GM18498 (cell line): ENCODE results near the gene CAB39L.

Experiments used
- ATAC-seq: cut with Tn5 transposase; IDR thresholded peaks from one replicate; pipeline ENCODE4 v1.9.1; 2021; ENCODE audit warnings: mild to moderate bottlenecking, moderate library complexity; ENCODE audit not compliant: unreplicated experiment

Gene CAB39L

DNA sequence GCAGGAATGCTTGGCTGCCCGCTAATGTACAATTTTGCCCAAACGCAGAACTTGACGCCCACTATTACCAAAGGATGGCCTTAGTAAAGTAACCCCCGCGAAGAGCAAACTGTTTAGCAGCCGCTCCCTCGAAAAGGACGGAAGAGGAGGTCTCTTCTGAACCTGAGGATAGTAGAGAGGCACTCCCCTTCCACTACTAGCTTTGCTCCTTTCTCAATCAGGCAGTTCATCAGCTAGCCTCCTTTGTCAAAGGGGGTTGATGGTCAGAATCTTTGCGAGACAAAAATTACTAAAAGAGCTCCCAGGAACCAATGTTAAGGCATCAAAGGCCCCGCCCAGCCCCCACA is 534 bp downstream of the CAB39L start:
- no peak for ATAC-seq

DNA sequence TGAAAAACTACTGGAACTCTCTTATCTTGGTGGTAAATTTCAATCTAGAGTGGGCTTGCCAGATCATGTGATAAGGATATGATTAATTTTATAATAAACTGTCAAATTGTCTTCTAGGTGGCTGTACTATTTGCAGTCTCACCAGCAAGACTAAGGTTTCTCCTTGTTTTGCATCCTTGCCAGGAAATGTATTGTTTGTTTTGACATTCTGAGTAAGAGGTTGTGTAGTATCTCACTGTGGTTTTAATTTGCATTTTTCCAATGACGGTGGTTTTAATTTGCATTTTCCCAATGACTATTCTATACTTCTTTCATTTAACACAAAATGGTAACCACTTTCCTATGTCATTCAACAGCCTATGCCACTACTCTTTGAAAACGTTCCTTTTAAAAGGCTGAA is 2.0 kb downstream of the CAB39L start:
- ATAC-seq = no peak

DNA sequence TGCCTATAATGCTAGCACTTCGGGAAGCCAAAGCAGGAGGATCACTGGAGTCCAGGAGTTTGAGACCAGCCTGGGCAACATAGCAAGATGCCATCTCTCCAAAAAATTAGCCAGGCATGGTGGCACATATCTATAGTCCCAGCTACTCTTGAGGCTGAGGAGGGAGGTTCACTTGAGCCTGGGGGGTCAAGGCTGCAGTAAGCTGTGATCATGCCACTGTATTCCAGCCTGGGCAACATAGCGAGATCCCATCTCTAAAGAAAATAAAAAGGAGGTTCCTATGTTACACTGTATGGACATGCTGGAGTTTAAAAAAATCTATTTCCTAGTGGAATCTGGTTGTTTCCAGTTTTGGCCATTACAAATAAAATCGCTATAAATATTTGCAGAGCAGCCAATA is 2.6 kb downstream of the CAB39L start:
- no peak for ATAC-seq

DNA sequence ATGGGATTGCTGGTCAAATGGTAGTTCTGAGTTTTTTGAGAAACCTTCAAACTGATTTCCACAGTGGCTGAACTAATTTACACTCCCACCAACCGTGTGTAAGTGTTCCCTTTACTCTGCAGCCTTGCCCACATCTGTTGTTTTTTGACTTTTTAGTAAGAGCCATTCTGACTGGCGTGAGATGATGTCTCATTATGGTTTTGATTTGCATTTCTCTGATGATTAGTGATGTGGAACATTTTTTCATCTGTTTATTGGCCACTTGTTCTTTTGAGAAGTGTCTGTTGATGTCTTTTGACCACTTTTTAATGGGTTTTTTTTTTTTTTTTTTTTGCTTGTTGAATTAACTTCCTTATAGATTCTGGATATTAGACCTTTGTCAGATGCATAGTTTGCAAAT is 4.3 kb downstream of the CAB39L start:
- no peak for ATAC-seq

DNA sequence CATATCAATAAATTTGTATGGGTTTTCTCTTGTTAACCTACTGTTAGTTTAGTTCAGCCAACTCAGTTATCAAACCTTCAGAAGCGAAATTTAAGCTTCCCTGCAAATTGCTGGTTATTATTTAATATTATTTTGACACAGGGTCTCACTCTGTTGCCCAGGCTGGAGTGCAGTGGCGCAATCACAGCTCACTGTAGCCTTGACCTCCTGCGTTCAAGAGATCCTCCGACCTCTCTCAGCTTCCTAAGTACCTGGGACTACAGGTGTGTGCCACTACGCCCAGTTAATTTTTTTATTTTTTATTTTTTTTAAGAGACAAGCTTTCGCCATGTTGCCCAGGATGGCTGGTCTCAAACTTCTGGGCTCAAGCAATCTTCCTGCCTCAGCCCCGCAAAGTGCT is 6.2 kb downstream of the CAB39L start:
- ATAC-seq = no peak

DNA sequence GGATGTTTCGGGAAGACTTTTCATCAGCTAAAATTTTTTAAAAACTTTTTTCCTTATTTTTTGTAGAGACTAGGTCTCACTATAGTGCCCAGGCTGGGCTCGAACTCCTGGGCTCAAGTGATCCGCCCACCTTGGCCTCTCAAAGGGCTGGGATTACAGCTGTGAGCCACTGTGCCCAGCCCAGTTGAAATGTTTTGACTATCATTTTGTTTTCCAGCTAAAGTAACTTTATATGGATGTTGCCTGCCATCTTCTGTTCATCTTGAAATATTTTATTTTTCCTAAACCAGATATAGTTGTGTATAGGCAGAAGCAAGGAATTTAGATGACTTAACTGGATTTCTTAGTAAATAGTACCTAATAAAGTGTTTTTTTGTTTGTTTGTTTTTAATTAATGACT is 7.0 kb downstream of the CAB39L start:
- ATAC-seq = no peak

DNA sequence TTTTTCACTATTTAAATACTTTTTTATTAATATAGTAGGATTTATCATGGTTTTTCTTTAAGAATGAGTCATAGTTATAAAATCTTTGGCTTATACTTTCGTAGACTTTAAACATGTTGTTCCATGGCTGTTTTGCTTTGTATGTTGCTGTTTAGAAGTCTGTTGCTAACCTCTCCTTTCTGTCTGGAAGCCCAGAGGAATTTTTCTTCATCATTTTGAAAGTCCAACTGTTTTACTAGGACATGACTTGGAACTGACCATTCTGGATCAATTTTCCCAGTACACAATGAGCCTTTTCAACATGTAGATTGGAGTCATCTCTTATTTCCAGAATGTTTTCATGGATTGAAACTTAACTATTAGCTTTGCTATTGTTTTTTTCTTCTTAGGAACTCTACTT is 7.9 kb downstream of the CAB39L start:
- ATAC-seq = no peak

DNA sequence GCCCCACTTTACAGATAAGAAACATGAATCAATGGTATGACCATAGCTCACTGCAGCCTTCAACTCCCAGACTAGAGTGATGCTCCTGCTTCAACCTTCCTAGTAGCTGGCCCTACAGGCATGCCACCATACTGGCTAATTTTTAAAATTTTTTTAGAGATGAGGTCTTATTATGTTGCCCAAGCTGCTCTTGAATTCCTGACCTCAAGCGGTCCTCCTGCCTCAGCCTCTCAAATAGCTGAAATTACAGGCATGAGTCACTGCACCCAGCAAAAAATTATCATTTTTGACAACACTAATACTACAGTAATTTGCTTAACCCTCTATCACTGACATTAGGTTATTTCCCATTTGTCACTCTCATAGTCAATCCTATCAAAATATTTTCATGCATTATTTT is 14.7 kb downstream of the CAB39L start:
- ATAC-seq = no peak

DNA sequence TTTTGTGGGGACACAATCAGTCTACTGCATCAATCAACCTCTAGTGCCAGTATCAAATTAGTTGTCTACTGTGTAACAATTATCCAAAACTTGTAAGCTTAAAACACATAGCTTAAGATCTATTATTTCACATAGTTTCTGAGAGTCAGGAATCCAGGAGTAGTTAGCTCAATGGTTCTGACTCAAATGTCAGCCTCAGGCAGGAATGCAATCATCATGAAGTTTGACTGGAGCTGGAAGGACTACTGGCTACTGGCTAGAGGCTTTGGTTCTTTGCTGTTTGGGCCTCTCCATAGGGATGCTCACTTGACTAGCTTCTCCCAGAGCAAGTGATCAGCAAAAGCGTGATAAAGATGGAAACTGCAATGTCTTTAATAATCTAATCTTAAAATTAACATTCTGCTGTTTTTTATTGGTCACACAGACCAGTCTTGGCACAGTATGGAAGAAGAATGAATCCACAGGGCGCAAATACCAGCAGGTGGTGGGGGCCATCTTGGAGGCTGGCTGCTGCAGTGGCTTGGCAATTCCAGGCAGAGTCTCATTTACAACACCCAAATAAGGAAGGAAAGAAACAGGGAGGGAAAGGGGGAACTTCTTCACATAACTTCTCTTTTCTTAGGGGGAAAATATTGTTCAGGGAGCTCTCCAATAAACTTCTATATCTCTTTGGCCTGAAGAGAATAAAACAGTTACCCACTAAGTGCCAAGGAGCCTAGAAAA is 15.7 kb downstream of the CAB39L start:
- no peak for ATAC-seq

DNA sequence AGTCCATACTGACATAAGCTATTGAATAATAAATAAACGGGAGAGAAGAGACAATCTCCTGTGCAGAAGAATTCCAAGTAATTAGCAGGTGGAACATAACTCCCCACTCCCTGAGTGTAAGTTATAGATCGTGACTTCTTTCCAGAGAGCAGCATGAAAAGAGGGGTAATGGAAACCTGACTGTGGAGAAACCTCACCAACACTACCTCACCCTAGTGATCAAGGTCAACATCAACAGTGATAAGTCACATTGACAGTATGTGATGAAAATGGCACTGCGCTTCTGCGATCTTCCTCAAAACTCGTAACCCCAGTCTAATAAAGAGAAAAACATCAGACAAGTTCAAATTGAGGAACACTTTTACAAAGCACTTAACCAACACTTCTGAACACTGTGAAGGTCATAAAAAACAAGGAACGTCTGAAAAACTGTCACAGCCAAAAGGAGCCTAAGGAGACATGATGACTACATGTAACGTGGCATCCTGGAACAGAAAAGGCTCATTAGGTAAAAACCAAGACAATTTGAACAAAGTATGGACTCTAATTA is 19.8 kb downstream of the CAB39L start:
- ATAC-seq = no peak

DNA sequence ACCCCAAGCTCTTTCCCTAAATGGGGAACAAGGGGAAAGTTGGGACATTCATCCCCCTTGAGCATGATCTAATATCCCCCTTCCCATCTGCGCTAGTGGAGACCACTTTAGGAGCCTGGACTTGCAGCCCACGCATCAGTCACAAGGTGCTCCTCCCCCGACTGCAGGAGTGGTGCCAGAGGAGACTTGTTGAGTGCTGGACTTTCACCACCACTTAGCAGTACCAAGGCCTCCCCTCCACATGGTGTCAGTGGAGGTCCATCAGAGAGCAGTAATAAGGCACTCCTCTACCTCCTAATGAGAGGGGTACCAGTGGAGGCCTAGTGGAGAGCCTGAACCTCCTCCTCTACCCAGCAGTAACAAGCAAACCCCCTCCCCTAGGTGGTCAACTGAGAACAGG is 22.5 kb downstream of the CAB39L start:
- ATAC-seq = peak; percentile 83

DNA sequence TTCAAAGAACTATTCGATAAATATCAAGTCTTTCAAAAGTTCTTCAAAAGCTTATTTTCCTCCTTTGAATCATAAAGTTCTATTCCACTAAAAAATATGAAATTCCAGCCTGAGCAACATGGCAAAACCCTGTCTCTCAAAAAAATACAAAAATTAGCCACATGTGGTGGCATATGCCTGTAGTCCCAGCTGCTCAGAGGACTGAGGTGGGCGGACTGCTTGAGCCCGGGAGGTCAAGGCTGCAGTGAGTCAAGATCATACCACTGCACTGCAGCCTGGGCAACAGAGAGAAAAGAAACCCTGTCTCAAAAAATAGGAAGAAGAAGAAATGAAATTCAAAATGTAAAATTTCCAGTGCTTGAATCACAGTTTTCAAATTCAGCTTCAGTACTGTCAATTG is 24.6 kb downstream of the CAB39L start:
- no peak for ATAC-seq

DNA sequence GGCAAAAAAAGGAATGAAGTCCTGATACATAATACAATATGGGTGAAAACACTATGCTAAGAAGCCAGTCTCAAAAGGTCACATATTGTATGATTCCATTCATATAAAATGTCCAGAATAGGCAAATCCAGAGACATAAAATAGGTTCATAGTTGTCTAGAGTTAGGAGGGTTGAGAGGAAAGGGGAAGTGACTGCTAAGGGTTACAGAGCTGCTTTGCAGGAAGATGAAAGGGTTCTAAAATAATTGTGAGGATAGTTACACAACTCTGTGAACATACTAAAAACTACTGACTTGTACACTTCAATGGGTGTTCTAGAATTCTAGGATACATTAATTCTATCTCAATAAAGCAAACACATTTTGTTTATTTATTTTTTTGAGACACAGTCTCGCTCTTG is 25.7 kb downstream of the CAB39L start:
- ATAC-seq = no peak

DNA sequence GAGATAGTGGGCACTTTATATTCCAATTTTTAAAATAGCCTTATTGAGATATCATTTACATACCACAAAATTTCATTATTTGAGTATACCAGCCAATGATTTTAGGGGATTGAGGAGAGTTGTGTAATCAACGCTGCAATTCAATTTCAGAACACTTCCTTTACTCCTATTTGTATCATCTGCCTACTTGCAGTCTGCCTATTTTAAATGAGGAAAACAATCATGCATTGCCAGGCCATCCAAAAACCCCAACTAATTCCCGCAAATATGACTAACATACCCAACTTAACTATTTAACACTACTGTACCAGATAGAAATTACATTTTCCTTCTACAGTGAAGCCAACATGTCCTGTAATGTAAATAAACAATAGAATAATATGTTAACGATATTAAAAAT is 26.7 kb downstream of the CAB39L start:
- no peak for ATAC-seq

DNA sequence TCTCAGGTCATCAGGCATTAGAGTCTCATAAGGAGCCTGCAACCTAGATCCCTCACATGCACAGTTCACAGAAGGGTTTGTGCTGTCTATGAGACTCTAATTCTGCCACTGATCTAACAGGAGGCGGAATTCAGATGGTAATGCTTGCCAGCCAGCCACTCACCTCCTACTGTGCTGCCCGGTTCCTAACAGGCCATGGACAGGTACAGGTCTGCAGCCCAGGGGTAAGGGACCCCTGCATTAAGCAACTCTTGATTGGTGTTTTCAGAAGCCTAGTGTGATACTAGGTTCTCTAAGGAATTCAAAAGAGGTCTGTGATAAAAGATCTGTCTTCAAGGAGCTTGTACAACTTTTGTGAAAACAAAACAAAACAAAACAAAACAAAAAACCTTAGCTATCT is 31.1 kb downstream of the CAB39L start:
- no peak for ATAC-seq

DNA sequence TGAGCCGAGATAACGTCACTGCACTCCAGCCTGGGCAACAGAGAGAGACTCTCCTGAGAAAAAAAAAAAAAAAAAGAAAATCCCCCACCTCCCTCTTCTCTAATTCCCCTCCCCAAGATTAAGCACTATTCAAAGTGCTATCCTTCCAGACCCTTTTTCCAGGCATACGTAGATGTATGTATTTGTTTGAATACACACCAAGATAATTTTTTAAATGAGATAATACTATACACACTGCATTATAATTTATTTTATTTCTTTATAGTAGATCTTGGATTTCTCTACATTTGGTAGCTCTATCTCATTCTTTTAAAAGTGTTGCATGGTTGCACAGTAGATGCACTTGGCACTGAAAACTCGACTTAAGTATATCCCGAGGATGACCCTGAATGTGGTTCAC is 32.5 kb downstream of the CAB39L start:
- no peak for ATAC-seq

DNA sequence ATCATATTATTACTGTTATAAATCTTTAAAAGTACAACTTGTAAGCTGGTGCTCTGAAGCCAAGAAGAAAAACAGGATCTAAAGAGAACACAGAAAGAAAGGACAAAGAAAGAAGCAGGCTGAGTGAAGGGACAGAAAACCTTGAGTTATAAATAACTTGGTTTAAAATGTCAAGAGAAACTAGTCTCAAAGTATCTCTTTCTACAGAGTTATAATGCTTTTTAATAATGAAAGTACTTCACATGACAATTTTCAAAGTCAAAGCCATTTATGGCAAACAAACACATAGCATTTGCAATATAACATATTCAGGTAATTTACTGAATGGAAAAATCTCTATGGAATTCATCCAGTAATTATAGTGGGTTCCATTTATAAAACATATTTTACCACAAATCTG is 33.4 kb downstream of the CAB39L start:
- no peak for ATAC-seq

DNA sequence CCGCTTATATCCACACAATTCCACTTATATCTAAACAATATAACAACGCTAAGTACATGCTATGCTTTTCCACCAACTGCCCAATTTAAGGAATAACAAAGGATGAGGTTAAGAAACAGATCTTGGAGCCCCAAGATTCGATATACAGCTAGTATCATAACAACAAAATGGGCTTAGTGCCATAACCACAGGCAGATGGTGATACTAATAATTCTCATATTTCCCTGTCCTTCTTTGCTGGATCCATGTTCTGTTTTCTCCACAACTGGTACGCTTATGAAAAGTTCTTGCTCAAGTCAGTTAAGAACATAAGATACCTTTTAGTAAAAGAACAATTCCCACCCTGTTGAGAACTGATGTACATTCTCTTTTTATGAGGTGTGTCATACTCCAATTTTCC is 33.9 kb downstream of the CAB39L start:
- no peak for ATAC-seq

DNA sequence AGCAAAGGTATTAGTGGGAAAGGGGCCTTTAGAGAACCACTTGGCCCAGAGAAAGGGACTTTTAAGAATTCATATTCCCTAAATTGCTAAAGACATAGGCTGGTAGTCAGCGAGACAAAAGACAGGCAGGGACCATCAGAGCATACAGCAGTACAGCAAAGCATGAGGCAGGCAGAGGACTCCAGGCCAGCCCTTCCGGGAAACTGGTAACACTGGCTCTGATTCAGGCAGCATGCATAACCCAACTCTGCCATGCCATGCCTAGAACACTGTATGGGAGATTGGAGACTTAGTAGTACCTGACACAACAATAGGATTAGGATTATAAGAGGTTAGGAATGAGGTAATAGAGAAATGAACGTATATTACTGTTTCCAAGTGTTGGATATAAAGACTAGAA is 34.9 kb downstream of the CAB39L start:
- ATAC-seq = no peak

DNA sequence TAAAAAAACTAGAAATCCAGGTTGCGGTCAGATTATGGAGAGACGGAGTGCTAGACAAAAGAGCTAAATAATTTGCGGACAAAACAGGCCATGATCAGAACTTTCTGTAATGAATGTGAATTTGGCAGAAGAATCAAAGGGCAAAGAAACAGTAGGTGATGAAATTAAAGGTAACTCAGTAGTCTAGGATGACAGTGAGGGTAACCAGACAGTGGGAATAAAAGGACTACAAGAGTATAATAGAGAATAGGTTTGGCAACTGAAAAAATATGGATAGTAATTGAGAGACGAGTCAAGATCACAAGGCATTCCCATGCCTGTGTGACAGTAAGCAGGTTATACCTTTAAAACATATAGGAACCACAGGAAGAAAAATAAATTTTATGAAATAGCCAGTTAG is 35.9 kb downstream of the CAB39L start:
- ATAC-seq = no peak

DNA sequence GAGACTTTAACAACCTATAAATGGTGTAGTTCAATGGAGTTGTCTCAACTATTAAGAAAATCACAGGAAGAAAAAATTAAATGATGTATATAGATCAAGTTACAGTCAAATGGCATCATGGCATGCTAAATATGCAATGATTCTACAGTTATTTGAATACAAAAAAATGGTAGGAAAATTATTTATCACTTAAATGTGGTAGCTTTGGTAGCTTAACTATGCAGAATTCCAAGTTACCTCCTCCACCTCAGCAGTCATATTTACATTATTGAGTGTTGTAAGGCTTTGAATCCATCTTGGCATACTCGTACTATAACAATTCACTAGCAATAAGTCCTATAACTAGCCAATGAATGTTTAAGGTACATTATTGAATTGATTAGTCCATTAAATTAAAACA is 36.8 kb downstream of the CAB39L start:
- ATAC-seq = no peak

DNA sequence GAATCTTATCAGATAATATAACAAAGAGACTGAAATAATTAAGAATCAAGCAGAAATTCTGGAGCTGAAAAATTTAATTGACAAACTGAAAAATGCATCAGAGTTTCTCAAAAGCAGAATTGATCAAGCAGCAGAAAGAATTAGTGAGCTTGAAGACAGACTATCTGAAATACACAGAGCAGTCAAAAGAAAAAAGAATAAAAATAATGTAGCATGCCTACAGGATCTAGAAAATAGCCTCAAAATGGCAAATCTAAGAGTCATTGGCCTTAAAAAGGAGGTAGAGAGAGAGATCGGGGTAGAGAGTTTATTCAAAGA is 39.2 kb downstream of the CAB39L start:
- ATAC-seq = no peak

DNA sequence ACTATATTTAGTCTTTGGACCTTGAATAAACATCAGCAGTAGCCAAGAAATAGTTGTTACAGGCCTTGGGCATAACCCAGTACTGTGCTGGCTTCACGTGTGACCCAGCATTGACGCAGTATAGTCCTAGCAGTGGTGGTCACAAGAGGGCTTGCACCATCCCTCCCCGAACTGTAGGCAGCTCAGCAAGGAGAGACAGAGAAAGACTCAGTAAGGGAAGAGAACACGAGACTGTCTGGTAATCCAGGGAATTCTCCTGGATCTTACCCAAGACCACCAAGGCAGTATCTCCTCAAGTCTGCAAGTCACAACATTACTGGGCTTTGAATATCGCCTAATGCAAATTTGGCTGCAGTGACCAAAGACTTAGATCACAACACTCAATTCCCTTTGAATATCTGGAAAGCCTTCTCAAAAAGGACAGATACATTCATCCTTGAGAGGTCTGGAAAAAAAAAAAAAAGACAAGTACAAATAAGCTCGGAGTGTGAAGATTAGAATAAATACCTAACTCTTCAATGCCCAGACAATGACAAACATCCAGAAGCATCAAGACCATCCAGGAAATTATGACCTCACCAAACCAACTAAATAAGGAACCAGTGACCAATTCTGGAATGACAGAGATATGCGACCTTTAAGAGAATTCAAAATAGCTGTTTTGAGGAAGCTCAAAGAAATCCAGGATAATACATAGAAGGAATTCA is 39.7 kb downstream of the CAB39L start:
- ATAC-seq = no peak
